ENCODE data around the gene THADA.

Gene THADA

DNA sequence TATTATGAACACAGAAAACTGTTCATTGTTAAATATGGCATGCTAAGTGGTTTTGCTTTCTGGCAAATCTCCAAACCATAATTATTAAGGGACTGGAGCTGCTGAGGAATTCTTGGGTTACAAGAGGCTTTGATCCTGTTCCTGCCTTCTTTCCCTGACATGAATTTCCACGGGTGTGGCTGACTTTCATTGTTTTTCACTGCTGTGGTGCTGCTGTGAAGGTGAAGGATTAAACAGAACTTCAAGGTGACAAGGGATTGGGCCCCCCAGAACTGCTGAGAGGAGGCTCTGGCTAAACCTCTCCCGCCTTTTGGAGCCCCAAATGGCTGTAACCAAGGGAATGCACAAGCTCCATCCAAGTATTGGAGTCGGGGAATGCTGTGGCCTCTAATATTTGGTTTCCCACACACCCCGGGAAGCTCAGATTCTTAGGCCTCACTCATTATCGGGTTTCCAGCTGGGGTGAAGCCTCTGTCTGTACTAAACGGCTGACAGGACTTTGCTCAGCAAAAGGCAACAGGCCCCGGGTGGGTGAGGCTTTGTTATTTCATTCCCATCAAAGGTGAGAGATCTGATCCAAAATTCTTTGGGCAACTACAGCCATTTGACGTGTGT, 340.4 kb downstream of the THADA start:
- DNase-seq (ENCODE audit: low read depth, low spot score), result no peak

DNA sequence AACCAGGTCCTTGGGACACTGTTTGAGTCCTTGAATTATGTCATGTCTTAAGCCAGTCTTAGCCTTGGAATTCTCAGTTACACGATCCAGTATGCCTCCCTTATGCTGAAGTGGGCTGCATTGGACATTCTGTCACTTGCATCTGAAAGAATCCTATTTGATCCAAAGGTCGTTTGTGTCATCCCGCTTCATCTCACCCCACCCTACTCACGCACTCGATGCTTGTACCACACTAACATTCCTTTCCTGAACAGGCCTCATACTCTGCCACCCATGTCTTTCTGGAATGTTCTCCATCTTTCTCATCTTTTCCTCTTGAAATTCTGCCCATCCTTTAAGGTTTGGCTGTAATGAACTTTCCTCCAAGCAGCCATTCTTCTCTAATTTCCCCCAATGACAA, 341.5 kb downstream of the THADA start:
- H3K4me3 ChIP-seq (ENCODE audit: insufficient read length, low read depth), result no peak overlapping the region
- no peak for DNase-seq (ENCODE audit: low read depth, low spot score)
- no peaks in the 10 kb centered on the region for H3K27me3 ChIP-seq (ENCODE audit: insufficient read depth, insufficient read length)
- TF ChIP-seq ZNF274 (IDR thresholded peaks at IDR 0.05; ENCODE audit: low read depth, low read length), result no peak
- TF ChIP-seq SUZ12 (IDR thresholded peaks at IDR 0.05; ENCODE audit: extremely low read depth, insufficient read depth, insufficient read length), result no peak
- TF ChIP-seq YY1 (IDR thresholded peaks at IDR 0.05; ENCODE audit: insufficient read depth, insufficient read length), result no peak
- H3K36me3 ChIP-seq (ENCODE audit: insufficient read depth, insufficient read length, low read length), result peaks cover 2% of the 10 kb centered on the region
- no peaks in the 10 kb centered on the region for H3K9me3 ChIP-seq (ENCODE audit: insufficient read depth, low read length)
- peaks cover 3% of the 10 kb centered on the region for H3K4me1 ChIP-seq (ENCODE audit: insufficient read depth, insufficient read length)
- no peak overlapping the region for H3K9ac ChIP-seq (ENCODE audit: insufficient read length, low read depth)

More for the DNA sequence above, 340.4 kb downstream of the THADA start:
- Histone ChIP-seq H3K36me3 (ENCODE audit: insufficient read depth, insufficient read length, low read length) (peaks cover 2% of the 10 kb centered on the region), H3K27me3 (ENCODE audit: insufficient read depth, insufficient read length) (no peaks in the 10 kb centered on the region), H3K4me1 (ENCODE audit: insufficient read depth, insufficient read length) (peaks cover 3% of the 10 kb centered on the region), H3K9ac (ENCODE audit: insufficient read length, low read depth) (no peak overlapping the region), H3K4me3 (ENCODE audit: insufficient read length, low read depth) (no peak overlapping the region), H3K9me3 (ENCODE audit: insufficient read depth, low read length) (no peaks in the 10 kb centered on the region)
- TF ChIP-seq SUZ12 (IDR thresholded peaks at IDR 0.05; ENCODE audit: extremely low read depth, insufficient read depth, insufficient read length), result no peak
- TF ChIP-seq ZNF274 (IDR thresholded peaks at IDR 0.05; ENCODE audit: low read depth, low read length), result no peak
- TF ChIP-seq YY1 (IDR thresholded peaks at IDR 0.05; ENCODE audit: insufficient read depth, insufficient read length), result no peak

DNA sequence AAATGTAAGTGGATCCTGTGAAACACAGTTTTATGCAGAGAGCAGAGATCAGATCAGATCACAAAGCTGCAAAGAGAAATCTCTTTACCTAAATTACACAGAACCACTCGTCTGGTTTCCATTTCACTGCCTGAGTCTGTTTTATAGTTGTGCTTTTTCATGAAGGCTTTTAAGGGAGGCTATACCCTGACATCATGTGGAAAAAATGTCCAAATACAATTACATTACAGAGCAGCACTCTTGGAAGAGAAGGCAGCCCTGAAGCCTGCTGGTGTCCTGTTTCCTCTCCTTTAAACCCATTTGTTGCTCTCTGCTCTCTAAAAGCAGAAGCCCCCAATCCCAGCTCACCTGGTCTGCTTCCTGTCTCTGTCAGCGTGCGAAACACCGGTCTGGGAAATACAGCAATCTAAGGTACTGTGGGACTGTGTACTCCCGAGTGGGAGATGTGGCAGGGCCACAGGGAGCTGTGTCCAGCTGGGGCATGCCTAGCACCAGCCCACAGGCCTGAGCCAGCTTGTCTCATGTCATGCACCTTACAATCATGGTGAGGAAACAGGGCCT, 344.6 kb downstream of the THADA start:
- no peak overlapping the region for H3K4me3 ChIP-seq (ENCODE audit: insufficient read length, low read depth)
- TF ChIP-seq YY1 (IDR thresholded peaks at IDR 0.05; ENCODE audit: insufficient read depth, insufficient read length), result no peak
- TF ChIP-seq ZNF274 (IDR thresholded peaks at IDR 0.05; ENCODE audit: low read depth, low read length), result no peak
- TF ChIP-seq SUZ12 (IDR thresholded peaks at IDR 0.05; ENCODE audit: extremely low read depth, insufficient read depth, insufficient read length), result no peak
- H3K27me3 ChIP-seq (ENCODE audit: insufficient read depth, insufficient read length), result no peaks in the 10 kb centered on the region
- H3K36me3 ChIP-seq (ENCODE audit: insufficient read depth, insufficient read length, low read length), result no peaks in the 10 kb centered on the region
- H3K4me1 ChIP-seq (ENCODE audit: insufficient read depth, insufficient read length), result peaks cover 3% of the 10 kb centered on the region
- no peaks in the 10 kb centered on the region for H3K9me3 ChIP-seq (ENCODE audit: insufficient read depth, low read length)
- DNase-seq (ENCODE audit: low read depth, low spot score), result no peak
- no peak overlapping the region for H3K9ac ChIP-seq (ENCODE audit: insufficient read length, low read depth)

GRCh38 chr2:43250015-43250414, 345.8 kb downstream of the THADA start:
- no peak for TF ChIP-seq ZNF274 (IDR thresholded peaks at IDR 0.05; ENCODE audit: low read depth, low read length)
- TF ChIP-seq SUZ12 (IDR thresholded peaks at IDR 0.05; ENCODE audit: extremely low read depth, insufficient read depth, insufficient read length), result no peak
- TF ChIP-seq YY1 (IDR thresholded peaks at IDR 0.05; ENCODE audit: insufficient read depth, insufficient read length), result no peak
- no peaks in the 10 kb centered on the region for H3K36me3 ChIP-seq (ENCODE audit: insufficient read depth, insufficient read length, low read length)
- DNase-seq (ENCODE audit: low read depth, low spot score), result no peak
- H3K9me3 ChIP-seq (ENCODE audit: insufficient read depth, low read length), result no peaks in the 10 kb centered on the region
- H3K9ac ChIP-seq (ENCODE audit: insufficient read length, low read depth), result no peak overlapping the region
- H3K27me3 ChIP-seq (ENCODE audit: insufficient read depth, insufficient read length), result no peaks in the 10 kb centered on the region
- H3K4me1 ChIP-seq (ENCODE audit: insufficient read depth, insufficient read length), result peaks cover 3% of the 10 kb centered on the region
- no peak overlapping the region for H3K4me3 ChIP-seq (ENCODE audit: insufficient read length, low read depth)

GRCh38 chr2:43248621-43249020, 347.2 kb downstream of the THADA start:
- H3K4me1 ChIP-seq (ENCODE audit: insufficient read depth, insufficient read length), result peaks cover 3% of the 10 kb centered on the region
- H3K27me3 ChIP-seq (ENCODE audit: insufficient read depth, insufficient read length), result no peaks in the 10 kb centered on the region
- no peak for TF ChIP-seq ZNF274 (IDR thresholded peaks at IDR 0.05; ENCODE audit: low read depth, low read length)
- no peak for TF ChIP-seq YY1 (IDR thresholded peaks at IDR 0.05; ENCODE audit: insufficient read depth, insufficient read length)
- no peak for TF ChIP-seq SUZ12 (IDR thresholded peaks at IDR 0.05; ENCODE audit: extremely low read depth, insufficient read depth, insufficient read length)
- DNase-seq (ENCODE audit: low read depth, low spot score), result no peak
- H3K4me3 ChIP-seq (ENCODE audit: insufficient read length, low read depth), result no peak overlapping the region
- H3K36me3 ChIP-seq (ENCODE audit: insufficient read depth, insufficient read length, low read length), result peaks cover 3% of the 10 kb centered on the region
- H3K9ac ChIP-seq (ENCODE audit: insufficient read length, low read depth), result no peak overlapping the region
- H3K9me3 ChIP-seq (ENCODE audit: insufficient read depth, low read length), result no peaks in the 10 kb centered on the region

GRCh38 chr2:43246641-43247040, 349.2 kb downstream of the THADA start:
- Histone ChIP-seq H3K27me3 (ENCODE audit: insufficient read depth, insufficient read length) (no peaks in the 10 kb centered on the region), H3K36me3 (ENCODE audit: insufficient read depth, insufficient read length, low read length) (peaks cover 3% of the 10 kb centered on the region), H3K9me3 (ENCODE audit: insufficient read depth, low read length) (no peaks in the 10 kb centered on the region), H3K9ac (ENCODE audit: insufficient read length, low read depth) (no peak overlapping the region), H3K4me3 (ENCODE audit: insufficient read length, low read depth) (no peak overlapping the region), H3K4me1 (ENCODE audit: insufficient read depth, insufficient read length) (peaks cover under 1% of the 10 kb centered on the region)
- DNase-seq (ENCODE audit: low read depth, low spot score), result no peak
- TF ChIP-seq YY1 (IDR thresholded peaks at IDR 0.05; ENCODE audit: insufficient read depth, insufficient read length) (no peak), ZNF274 (IDR thresholded peaks at IDR 0.05; ENCODE audit: low read depth, low read length) (no peak)

DNA sequence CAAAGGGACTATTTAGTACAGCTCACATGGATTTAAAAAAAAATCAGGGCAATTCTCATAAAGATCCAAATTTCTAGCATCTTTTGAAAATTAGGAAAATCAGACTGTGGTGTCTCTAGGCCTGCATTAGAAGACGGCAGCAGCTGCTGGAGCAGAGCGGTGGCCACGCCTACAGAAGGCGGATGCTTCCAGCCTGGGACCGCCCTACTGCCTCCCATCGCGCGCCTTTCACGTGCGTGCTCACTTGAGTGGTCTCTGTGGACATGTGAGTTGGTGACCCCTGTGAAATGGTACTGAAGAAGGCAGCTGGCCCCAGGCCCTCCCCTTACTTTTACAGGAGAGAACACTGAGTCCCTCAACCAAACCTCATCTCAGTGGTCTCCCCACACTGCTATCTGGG, 354.3 kb downstream of the THADA start:
- Histone ChIP-seq H3K27me3 (ENCODE audit: insufficient read depth, insufficient read length) (no peaks in the 10 kb centered on the region), H3K36me3 (ENCODE audit: insufficient read depth, insufficient read length, low read length) (peaks cover 3% of the 10 kb centered on the region), H3K4me1 (ENCODE audit: insufficient read depth, insufficient read length) (no peaks in the 10 kb centered on the region), H3K4me3 (ENCODE audit: insufficient read length, low read depth) (no peak overlapping the region), H3K9ac (ENCODE audit: insufficient read length, low read depth) (no peak overlapping the region), H3K9me3 (ENCODE audit: insufficient read depth, low read length) (no peaks in the 10 kb centered on the region)
- DNase-seq (ENCODE audit: low read depth, low spot score), result no peak
- TF ChIP-seq ZNF274 (IDR thresholded peaks at IDR 0.05; ENCODE audit: low read depth, low read length) (no peak), SUZ12 (IDR thresholded peaks at IDR 0.05; ENCODE audit: extremely low read depth, insufficient read depth, insufficient read length) (no peak), YY1 (IDR thresholded peaks at IDR 0.05; ENCODE audit: insufficient read depth, insufficient read length) (no peak)

Data from NT2/D1 (cell line).